HG02840 (cell line): ENCODE measurements around the gene CCDC183.
"Not testable (repeated sequence)": the region's sequence is repeated elsewhere in the genome, so short reads cannot be mapped to it uniquely, and the experiment has no call there.

Source experiments
- ATAC-seq: cut with Tn5 transposase; IDR thresholded peaks from one replicate; pipeline ENCODE4 v1.9.1; 2021; ENCODE audit warnings: mild to moderate bottlenecking, moderate library complexity, moderate number of reproducible peaks; ENCODE audit not compliant: unreplicated experiment, low FRiP score

The CCDC183 gene

DNA sequence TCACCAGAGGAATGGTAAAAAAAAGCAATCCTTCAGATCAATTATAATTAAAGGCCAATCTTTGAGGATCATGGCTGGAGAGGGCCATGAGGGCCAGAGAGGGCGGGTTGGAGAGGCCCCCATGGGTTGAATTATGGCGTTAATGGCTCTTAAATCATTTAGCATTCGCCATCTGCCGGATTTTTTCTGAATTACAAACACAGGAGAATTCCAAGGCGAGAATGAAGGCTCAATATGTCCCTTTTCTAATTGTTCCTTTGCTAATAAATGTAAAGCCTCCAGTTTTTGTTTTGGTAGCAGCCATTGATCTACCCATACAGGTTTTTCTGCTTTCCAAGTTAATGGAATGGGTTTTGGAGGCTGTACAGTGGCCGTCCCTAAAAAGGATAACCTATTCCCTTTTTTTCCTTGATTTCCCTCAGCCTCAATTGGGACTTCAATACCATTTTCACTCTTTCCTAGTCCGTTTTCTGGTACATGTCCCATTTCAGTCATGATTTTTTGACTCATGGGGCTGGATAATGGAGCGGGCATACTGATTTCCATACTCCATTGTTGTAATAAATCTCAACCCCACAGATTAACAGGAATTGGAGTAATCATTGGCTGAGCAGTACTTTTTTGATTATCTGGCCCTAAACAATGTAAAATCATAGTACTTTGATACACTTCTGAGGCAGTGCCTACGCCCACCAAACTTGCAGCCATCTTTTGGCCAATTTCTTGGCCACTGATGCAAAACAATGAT, 11.7 kb upstream of the CCDC183 start:
- no peak for ATAC-seq

GRCh38 chr9:136784997-136785361, 11.2 kb upstream of the CCDC183 start:
- no peak for ATAC-seq

GRCh38 chr9:136785565-136786355, 10.4 kb upstream of the CCDC183 start:
- not testable (repeated sequence) for ATAC-seq

DNA sequence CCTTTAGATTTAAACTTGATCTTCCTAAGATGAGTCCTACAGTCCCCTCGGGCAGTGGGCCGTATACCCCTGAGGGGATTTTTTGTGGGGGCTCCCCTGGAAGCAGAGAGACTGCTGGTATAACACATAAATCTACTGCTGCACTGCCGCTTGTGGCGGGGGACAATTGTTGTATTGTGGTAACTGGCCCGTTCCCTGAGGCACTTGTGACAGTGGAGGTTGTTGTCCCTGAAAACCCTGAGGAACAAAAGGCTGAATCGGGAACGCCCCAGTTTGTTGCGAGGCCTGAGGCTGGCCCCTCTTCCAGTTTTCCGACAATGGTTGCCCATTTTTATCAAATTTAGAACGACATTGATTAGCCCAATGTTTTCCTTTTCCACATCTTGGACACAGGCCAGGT, 9.7 kb upstream of the CCDC183 start:
- no peak for ATAC-seq

- ATAC-seq = not testable (repeated sequence)
Observed at GRCh38 chr9:136786983-136787382, 9.2 kb upstream of the CCDC183 start.

DNA sequence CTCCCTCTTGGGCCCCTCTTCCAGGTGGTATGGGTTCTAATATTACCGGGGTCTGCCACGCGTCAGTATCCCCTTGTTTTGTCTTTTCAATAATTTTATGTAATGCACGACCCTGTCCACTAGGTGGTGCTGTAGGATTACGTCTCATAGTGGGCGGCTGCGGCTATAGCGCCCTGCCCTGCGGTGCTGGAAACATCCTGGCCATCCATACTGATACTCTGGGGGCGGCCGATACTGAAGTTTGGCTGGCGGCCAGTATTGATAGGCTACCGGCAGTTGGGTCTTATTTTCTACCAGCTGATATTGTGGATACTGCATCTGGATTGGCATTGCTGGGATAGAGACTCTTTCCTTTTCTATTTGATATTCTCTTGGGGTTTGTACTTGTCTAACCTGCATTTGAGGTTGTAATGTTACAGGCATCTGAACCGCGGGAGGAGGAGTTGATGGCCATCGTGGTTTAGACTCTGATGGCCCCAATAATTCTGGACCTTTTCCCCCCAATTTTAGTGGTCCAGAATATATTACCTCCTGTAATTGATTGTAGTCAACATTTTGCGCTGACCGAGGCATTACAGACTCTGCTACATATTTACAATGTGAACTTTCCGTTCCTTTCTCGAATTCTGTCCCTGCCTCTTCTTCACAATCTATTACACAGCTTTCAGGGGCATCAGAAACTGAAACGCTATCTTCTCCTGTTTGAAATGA, 8.3 kb upstream of the CCDC183 start:
- no peak for ATAC-seq

DNA sequence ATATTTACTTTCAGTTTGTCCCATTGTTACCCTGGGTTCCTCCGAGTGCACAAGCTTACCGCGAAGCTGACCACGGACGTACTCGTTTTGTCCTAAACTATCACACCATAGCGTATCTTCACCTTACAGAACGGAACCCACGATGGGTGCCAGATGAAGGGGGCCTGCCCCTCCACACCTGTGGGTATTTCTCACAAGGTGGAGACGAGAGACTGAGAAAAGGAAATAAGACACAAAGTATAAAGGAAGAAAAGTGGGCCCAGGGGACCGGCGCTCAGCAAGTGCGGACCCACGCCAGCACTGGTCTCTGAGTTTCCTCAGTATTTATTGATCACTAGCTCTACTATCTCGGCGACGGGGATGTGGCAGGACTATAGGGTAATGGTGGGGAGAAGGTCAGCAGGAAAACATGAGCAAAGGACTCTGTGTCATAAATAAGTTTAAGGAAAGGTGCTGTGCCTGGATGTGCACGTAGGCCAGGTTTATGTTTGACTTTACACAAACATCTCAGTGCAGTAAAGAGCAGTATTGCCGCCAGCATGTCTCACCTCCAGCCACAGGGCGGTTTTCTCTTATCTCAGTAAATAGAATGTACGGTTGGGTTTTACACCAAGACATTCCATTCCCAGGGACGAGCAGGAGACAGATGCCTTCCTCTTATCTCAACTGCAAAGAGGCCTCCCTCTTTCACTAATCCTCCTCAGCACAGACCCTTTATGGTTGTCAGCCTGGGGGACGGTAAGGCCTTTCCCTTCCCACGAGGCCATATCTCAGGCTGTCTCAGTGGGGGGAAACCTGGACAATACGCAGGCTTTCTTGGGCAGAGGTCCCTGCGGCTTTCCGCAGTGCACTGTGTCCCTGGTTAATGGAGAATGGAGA, 7.3 kb upstream of the CCDC183 start:
- not testable (repeated sequence) for ATAC-seq

DNA sequence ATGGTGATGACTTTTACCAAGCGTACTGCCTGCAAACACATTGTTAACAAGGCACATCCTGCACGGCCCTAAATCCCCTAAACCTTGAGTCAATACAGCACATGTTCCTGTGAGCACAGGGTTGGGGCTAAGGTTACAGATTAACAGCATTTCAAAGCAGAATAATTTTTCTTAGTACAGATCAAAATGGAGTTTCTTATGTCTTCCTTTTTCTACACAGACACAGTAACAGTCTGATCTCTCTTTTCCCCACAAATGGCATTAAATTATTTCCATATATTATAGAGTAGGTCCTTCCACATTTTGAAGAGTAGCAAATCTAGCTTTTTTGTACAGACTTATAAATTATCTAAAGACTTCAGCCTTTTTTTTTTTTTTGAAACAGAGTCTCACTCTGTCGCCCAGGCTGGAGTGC, 6.6 kb upstream of the CCDC183 start:
- no peak for ATAC-seq

- ATAC-seq = peak; percentile 78
Observed at GRCh38 chr9:136790640-136791515, 5.3 kb upstream of the CCDC183 start, which contains the start of gene TMEM141. Gene TMEM141, plus strand, starts transcription at chr9:136791344. Its CDS starts 27 bp downstream, at chr9:136791371.

- peak; percentile 21 for ATAC-seq
Observed at GRCh38 chr9:136791516-136792276, 4.4 kb upstream of the CCDC183 start.

GRCh38 chr9:136792321-136793085, 3.6 kb upstream of the CCDC183 start:
- ATAC-seq = no peak

DNA sequence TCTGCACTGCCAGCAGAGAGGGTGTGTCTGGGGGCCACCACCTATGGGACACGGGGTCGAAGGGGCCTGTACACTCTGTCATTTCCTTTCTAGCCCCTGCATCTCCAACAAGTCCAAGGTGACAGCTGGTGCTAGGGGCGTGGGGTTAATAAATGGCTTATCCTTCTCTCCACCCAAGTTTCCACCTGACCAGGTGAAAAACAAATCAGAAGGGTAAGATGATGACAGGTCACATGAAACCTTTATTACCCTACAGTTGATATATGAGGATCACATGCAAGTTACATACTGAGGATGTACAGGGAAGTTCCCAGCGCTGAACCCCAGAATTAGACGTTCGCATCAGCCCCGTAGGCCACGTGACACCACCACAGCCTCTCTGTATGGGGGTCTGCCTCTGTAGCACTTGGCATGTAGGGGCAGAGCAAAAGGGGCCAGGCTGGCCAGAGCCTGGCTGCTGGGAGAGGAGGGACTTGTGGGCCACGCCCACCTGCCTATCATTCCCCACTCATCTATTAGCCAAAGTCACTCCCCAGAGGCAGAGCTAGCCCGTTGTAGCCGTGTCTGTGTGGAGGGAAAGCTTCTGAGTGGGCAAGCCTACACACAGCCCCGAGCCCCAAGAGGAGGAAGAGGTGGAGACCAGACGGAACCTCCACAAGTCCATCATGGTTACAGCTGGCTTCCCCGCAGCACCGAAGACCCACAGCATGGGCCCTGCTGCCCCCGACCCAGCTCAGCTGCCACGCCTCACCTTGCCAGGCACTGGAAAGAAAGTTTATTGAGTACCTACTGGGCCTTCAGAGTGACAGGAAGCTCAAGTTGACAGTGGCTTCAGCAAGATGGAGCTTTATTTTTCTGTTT, 2.8 kb upstream of the CCDC183 start:
- no peak for ATAC-seq

DNA sequence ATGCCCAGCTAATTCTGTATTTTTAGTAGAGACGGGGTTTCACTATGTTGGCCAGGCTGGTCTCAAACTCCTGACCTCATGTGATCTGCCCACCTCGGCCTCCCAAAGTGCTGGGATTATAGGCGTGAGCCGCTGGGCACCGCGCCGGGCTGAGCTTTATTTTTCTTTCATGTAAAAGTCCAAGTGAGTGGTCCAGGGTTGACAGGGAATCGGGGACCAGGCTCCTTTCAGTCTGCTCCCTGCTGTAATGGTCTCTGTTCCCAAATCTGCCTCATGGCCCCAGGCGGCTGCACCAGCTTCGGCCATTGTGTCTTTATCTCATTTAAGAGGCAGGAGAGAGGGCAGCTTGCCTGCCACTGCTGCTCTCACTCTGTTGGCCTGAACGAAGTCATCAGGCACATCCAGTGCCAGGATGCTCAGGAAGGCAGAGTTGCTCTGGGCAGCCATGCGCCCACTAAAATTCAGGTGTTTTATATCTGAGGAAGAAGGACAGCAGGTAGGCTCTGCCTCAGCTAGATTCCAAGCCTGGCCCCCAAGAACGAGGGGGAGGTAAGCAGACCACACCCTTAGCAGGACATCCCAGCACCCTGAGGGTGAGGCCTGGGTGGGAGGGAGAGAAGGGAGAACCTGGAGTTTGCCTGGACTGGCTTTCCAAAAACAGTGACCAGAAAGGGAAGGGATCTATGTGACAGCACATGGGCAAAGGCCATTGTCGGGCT, 1.7 kb upstream of the CCDC183 start:
- no peak for ATAC-seq

GRCh38 chr9:136795000-136795348, 1.2 kb upstream of the CCDC183 start:
- ATAC-seq = no peak

DNA sequence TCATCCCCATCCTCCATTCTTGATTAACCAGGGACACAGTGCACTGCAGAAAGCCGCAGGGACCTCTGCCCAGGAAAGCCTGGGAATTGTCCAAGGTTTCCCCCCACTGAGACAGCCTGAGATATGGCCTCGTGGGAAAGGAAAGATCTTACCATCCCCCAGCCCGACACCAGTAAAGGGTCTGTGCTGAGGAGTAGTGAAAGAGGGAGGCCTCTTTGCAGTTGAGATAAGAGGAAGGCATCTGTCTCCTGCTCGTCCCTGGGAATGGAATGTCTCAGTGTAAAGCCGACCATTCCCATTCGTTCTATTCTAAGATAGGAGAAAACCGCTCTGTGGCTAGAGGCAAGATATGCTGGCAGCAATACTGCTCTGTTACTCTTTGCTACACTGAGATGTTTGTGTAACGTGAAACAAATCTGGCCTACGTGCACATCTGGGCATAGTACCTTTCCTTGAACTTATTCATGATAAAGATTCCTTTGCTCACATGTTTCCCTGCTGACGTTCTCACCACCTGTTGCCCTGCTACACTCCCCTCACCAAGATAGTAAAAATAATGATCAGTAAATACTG, 723 bp downstream of the CCDC183 start:
- ATAC-seq = not testable (repeated sequence)

GRCh38 chr9:136798708-136799078, 2.6 kb downstream of the CCDC183 start:
- ATAC-seq = no peak
